ENCODE results near the gene PDZRN4.

The PDZRN4 gene

DNA sequence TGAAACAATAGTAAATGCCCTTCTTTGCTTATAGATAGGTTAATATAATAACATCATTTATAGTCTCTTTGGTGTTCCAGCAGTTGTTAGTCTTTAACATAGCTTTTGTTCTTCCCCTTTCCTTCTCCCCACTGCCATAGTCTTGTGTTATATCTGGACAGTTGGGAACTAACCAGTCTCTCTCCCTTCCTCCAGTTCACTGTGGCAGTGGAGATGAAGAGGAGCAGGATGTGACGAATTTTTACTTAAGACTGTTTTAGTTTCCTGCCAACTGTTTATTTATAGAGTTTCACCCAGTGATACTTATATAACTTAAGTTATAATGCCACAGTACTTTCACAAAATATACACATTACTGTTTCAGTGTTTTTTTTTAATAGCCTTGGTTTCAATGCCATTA, 277.4 kb downstream of the PDZRN4 start:
- DNase-seq (ENCODE audit: low read depth), result no peak
- TF ChIP-seq, protein P1, sequence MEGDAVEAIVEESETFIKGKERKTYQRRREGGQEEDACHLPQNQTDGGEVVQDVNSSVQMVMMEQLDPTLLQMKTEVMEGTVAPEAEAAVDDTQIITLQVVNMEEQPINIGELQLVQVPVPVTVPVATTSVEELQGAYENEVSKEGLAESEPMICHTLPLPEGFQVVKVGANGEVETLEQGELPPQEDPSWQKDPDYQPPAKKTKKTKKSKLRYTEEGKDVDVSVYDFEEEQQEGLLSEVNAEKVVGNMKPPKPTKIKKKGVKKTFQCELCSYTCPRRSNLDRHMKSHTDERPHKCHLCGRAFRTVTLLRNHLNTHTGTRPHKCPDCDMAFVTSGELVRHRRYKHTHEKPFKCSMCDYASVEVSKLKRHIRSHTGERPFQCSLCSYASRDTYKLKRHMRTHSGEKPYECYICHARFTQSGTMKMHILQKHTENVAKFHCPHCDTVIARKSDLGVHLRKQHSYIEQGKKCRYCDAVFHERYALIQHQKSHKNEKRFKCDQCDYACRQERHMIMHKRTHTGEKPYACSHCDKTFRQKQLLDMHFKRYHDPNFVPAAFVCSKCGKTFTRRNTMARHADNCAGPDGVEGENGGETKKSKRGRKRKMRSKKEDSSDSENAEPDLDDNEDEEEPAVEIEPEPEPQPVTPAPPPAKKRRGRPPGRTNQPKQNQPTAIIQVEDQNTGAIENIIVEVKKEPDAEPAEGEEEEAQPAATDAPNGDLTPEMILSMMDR (conservative IDR thresholded peaks at IDR 0.05; ENCODE audit: low read length), result no peak
- H3K4me3 ChIP-seq (ENCODE audit: low read length), result no peak overlapping the region

DNA sequence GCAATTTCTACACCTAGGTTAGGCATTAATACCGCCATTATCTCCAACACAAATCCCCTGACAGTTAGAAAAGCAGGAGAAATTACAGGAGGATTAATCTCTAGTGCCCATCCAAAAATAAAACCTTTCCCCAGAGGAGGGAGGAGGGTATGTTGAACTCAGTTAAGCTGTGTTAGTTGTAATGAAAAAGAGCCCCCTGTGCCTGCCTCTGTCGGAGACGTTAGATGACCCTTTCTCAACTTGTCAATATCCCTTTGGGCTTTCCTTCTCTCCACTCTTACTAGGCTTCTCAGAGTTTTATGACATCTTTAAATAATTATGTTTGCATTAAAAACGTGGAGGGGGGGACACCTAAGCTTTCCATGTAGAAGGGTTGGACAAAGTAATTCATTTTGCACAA, 278.2 kb downstream of the PDZRN4 start:
- DNase-seq (ENCODE audit: low read depth), result no peak
- no peak overlapping the region for H3K4me3 ChIP-seq (ENCODE audit: low read length)
- TF ChIP-seq, protein P1 (conservative IDR thresholded peaks at IDR 0.05; ENCODE audit: low read length), result no peak

DNA sequence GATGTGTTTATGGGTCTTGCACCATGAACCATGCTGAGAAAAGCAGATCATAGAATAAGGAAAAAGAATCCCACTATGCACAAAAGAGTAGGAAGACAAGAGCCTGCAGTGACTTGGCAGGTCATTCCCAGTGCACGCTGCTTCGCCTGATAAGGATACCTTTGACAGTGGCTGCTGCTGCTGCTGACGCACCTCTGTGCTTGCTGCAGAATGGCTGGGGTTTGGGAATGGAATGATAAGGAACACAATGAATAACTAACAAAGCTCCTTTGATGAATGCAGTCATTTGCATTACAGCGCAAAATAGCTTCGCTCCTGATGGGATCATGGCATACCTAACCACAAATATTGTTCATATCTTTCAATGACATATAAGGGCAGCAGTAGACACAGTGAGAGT, 278.7 kb downstream of the PDZRN4 start:
- TF ChIP-seq, protein P1 (conservative IDR thresholded peaks at IDR 0.05; ENCODE audit: low read length), result no peak
- DNase-seq (ENCODE audit: low read depth), result no peak
- no peak overlapping the region for H3K4me3 ChIP-seq (ENCODE audit: low read length)

DNA sequence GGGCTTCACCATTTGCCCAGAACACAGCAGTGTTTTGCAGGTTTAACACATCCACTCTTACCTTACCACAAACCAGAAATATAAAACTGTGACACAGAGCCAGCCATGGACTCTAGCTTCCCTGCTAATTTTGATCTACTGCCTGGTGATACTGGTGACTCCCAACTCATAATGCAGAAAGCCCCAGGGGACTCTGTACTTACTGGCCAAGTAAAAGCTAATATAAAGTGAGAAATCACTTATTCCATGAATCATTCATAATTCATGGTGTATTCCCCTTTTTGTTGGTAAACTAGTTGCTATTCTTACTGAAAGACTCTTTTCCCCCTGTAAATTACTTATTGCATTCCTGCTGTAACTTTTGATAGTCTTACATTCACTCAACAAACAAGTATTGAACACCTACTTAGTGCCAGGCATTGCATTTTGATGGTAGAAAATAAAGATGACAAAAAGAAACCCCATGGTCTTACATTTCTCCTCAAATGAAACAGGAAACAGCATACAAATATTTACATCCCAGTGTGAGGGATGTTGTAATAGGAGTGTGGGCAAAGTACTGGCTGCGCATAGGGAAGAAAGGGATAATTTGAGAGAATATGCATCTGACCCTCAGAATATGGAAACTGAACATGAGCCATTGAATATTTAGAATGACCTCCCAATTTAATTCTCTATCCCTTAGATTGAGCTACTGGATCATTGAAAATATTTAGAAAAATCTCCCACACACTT, 279.6 kb downstream of the PDZRN4 start:
- no peak overlapping the region for H3K4me3 ChIP-seq (ENCODE audit: low read length)
- no peak for DNase-seq (ENCODE audit: low read depth)
- TF ChIP-seq, protein P1 (conservative IDR thresholded peaks at IDR 0.05; ENCODE audit: low read length), result no peak

DNA sequence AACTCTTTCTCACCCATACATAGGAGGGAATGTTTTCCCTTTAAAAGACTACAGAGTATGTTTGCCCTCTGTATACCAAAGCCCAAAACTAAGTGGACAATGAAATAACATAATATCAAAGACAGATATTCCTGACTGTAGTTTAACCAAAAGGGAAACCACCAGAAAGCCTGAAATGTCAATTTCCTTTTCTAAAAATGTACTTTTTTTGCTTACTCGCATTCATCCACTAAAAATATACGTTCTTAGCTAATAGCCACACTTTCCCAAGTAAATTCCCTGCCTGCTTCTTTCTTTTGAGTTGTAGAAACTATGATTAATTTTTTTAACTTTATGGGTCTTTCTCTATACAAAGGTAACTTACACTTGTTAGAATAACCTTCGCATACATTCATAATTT, 280.2 kb downstream of the PDZRN4 start:
- no peak for DNase-seq (ENCODE audit: low read depth)
- TF ChIP-seq, protein P1 (conservative IDR thresholded peaks at IDR 0.05; ENCODE audit: low read length), result no peak

DNA sequence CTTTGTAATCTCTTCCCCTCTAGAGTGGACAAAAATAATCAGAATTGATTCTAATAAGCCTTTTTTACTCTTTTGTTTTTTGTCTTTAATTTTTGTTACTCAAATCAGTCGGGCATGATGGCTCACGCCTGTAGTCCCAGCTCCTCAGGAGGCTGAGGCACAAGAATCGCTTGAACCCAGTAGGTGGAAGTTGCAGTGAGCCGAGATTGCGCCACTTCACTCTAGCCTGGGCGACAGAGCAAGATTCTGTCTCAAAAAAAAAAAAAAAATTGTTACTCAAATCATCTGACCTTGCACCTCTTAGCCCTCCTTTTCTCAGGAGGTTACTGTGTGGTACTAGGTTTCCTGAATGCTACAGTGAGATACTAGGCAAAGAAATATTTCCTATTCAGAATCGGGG, 280.6 kb downstream of the PDZRN4 start:
- no peak for DNase-seq (ENCODE audit: low read depth)
- no peak overlapping the region for H3K4me3 ChIP-seq (ENCODE audit: low read length)
- TF ChIP-seq, protein P1 (conservative IDR thresholded peaks at IDR 0.05; ENCODE audit: low read length), result no peak

More for the DNA sequence above, 280.2 kb downstream of the PDZRN4 start:
- no peak overlapping the region for H3K4me3 ChIP-seq (ENCODE audit: low read length)

DNA sequence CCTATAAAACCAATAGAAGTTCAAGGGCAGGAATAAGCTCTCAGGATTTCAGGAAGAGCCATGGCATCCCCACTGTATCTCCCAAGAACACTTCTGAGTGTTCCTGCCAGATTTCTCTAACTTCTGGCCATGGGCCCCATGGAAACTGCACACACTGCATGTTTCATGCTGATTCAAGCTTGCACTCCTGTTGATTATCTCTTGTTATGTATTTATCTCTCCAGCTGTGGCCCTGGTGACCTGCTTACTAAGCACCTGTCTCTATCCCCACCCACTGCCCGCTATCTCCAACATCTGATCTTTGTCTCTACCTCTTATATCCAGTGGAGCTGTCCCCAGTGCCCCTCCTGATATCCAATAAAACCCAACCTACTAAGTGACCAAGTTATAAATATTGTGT, 285.3 kb downstream of the PDZRN4 start:
- no peak overlapping the region for H3K4me3 ChIP-seq (ENCODE audit: low read length)
- TF ChIP-seq, protein P1 (conservative IDR thresholded peaks at IDR 0.05; ENCODE audit: low read length), result no peak
- DNase-seq (ENCODE audit: low read depth), result no peak
